Sigmoid colon (tissue), 4 donors: ENCODE data around the gene LIM2.

Experiments used
- CTCF ChIP-seq, 4 experiments: fragments of 450-650 bp in 3 of 4; fragments of 200-600 bp in 1 of 4; IDR thresholded peaks; one replicate each; pipeline ENCODE4 v1.5.1; 2016 to 2019; ENCODE audit warnings: antibody characterized with exemption in 4 of 4, mild to moderate bottlenecking in 3 of 4, moderate library complexity in 2 of 4
- EP300 ChIP-seq, 4 donors: sonication (generic); formaldehyde crosslinking; IDR thresholded peaks; one replicate each; pipeline ENCODE4 v1.6.1; 2017; ENCODE audit warnings: antibody characterized with exemption in 4 of 4
- POLR2AphosphoS5 ChIP-seq, 4 donors: sonication (generic); formaldehyde crosslinking; IDR thresholded peaks; one replicate each; pipeline ENCODE4 v1.6.1; 2017; ENCODE audit warnings: antibody characterized with exemption in 4 of 4

- TF ChIP-seq POLR2AphosphoS5 (IDR thresholded peaks at IDR 0.05) = no peak
- TF ChIP-seq EP300 (IDR thresholded peaks at IDR 0.05) = no peak
- TF ChIP-seq CTCF (IDR thresholded peaks at IDR 0.05) = no peak
Measured at GRCh38 chr19:51430221-51430620, 42.4 kb upstream of the LIM2 start.
